GM21529 (cell line): ENCODE results near the gene OR6B2.
"Not testable (repeated sequence)": the region's sequence is repeated elsewhere in the genome, so short reads cannot be mapped to it uniquely, and the experiment has no call there.

ENCODE experiments used
- ATAC-seq: cut with Tn5 transposase; IDR thresholded peaks from one replicate; pipeline ENCODE4 v1.9.1; 2021; ENCODE audit not compliant: unreplicated experiment

Gene OR6B2

GRCh38 chr2:240030379-240031094 is at the start of gene OR6B2:
Gene OR6B2, minus strand, starts transcription at chr2:240030429. Its CDS starts 0 bp downstream, at chr2:240030429.
- ATAC-seq: no peak

GRCh38 chr2:240078631-240079030 is 48.4 kb upstream of the OR6B2 start:
- ATAC-seq: no peak

GRCh38 chr2:240077442-240077841 is 47.2 kb upstream of the OR6B2 start:
- ATAC-seq: no peak

- ATAC-seq: no peak
These were observed 44.3 kb upstream of the OR6B2 start for GRCh38 chr2:240074545-240074944.

GRCh38 chr2:240070907-240071306 is 40.7 kb upstream of the OR6B2 start:
- ATAC-seq: no peak

GRCh38 chr2:240069829-240070228 is 39.6 kb upstream of the OR6B2 start:
- no peak for ATAC-seq

- ATAC-seq: no peak
These were observed 38.0 kb upstream of the OR6B2 start for GRCh38 chr2:240068193-240068592.

- ATAC-seq: no peak
These were observed 36.3 kb upstream of the OR6B2 start for GRCh38 chr2:240066489-240066888.

GRCh38 chr2:240064898-240065297 is 34.7 kb upstream of the OR6B2 start:
- no peak for ATAC-seq

- ATAC-seq: peak; percentile 61
These were observed 30.9 kb upstream of the OR6B2 start for GRCh38 chr2:240060977-240061591.

- no peak for ATAC-seq
These were observed 26.4 kb upstream of the OR6B2 start for GRCh38 chr2:240056678-240057077.

- ATAC-seq: no peak
These were observed 25.1 kb upstream of the OR6B2 start for GRCh38 chr2:240055177-240055917.

GRCh38 chr2:240053173-240054155 is 23.2 kb upstream of the OR6B2 start, which contains the start of gene OR6B3:
Gene OR6B3, minus strand, starts transcription at chr2:240053521.
- ATAC-seq: no peak

GRCh38 chr2:240052524-240052923 is 22.3 kb upstream of the OR6B2 start:
- no peak for ATAC-seq

GRCh38 chr2:240051697-240052096 is 21.5 kb upstream of the OR6B2 start:
- ATAC-seq: no peak

- no peak for ATAC-seq
These were observed 20.0 kb upstream of the OR6B2 start for GRCh38 chr2:240050278-240050677.

GRCh38 chr2:240048237-240048636 is 18.0 kb upstream of the OR6B2 start:
- no peak for ATAC-seq

- no peak for ATAC-seq
These were observed 14.9 kb upstream of the OR6B2 start for GRCh38 chr2:240045098-240045497.

GRCh38 chr2:240044096-240044495 is 13.9 kb upstream of the OR6B2 start:
- ATAC-seq: not testable (repeated sequence)

- no peak for ATAC-seq
These were observed 13.2 kb upstream of the OR6B2 start for GRCh38 chr2:240043279-240043989.
